GM06990 (cell line): ENCODE data around the gene CLSTN3.

Source experiments
- DNase-seq: peaks from one replicate; pipeline ENCODE4 v3.0.0-alpha.2; 2011; ENCODE audit not compliant: insufficient read length; ENCODE audit errors: extremely low read depth
- H3K27me3 ChIP-seq: replicated peaks from 2 replicates; pipeline ENCODE4 v1.6.0; 2011; ENCODE audit warnings: low read length; ENCODE audit not compliant: control insufficient read depth, insufficient read depth
- H3K36me3 ChIP-seq: 2 replicates; pipeline ENCODE4 v1.5.1; 2011; ENCODE audit warnings: low read length; ENCODE audit not compliant: control insufficient read depth, insufficient read depth
- H3K4me3 ChIP-seq: replicated peaks from 2 replicates; pipeline ENCODE4 v1.5.1; 2011; ENCODE audit warnings: low read depth, mild to moderate bottlenecking, control low read depth, low read length
- TF ChIP-seq, protein P1 (sequence below): IDR thresholded peaks from 2 replicates; pipeline ENCODE4 v1.5.1; 2011; ENCODE audit warnings: low read length, control low read depth, mild to moderate bottlenecking, inconsistent platforms; ENCODE audit not compliant: insufficient read depth, poor library complexity, severe bottlenecking

CLSTN3 gene

DNA sequence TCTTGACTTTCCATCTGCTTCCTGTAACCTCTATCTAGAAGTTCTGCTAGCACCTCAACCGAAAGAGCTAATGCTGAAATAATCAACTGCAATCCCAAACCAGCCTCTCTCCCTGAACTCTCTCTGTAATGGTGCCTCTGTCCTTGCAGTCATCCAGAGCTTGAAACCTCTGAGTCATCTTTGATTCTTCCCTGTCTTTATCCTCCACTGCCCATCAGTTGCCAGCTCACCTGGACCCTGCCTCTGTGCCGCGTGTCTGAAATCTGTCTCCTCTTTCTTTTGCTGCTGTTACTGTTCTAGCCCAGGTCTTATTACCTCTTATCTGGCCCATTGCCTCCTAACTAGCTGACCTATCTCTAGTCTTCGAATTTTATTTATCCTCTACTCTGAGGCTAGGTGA is 15.5 kb downstream of the CLSTN3 start:
- Histone ChIP-seq H3K27me3 (no peaks in the 10 kb centered on the region), H3K4me3 (no peak overlapping the region), H3K36me3 (peaks cover 21% of the 10 kb centered on the region)
- TF ChIP-seq, protein P1, sequence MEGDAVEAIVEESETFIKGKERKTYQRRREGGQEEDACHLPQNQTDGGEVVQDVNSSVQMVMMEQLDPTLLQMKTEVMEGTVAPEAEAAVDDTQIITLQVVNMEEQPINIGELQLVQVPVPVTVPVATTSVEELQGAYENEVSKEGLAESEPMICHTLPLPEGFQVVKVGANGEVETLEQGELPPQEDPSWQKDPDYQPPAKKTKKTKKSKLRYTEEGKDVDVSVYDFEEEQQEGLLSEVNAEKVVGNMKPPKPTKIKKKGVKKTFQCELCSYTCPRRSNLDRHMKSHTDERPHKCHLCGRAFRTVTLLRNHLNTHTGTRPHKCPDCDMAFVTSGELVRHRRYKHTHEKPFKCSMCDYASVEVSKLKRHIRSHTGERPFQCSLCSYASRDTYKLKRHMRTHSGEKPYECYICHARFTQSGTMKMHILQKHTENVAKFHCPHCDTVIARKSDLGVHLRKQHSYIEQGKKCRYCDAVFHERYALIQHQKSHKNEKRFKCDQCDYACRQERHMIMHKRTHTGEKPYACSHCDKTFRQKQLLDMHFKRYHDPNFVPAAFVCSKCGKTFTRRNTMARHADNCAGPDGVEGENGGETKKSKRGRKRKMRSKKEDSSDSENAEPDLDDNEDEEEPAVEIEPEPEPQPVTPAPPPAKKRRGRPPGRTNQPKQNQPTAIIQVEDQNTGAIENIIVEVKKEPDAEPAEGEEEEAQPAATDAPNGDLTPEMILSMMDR, result no peak
- no peak for DNase-seq

DNA sequence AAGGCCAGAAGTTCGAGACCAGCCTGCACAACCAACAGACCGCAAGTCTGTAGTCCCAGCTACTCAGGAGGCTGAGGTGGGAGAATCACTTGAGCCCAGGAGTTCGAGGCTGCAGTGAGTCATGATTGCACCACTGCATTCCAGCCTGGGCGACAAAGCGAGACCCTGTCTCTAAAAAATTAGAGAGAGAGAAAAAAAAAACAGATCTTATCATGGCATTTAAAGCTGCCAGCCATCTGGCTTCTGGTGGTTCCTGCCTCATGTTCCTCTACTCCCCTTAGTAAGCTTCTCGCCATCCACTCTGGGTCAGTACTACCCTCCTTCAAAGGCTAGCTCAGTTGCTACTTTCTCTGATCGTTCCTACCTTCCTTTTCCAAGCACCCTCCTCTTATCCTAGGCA is 16.1 kb downstream of the CLSTN3 start:
- TF ChIP-seq, protein P1, result no peak
- no peak for DNase-seq
- Histone ChIP-seq H3K4me3 (no peak overlapping the region), H3K27me3 (no peaks in the 10 kb centered on the region), H3K36me3 (peaks cover 22% of the 10 kb centered on the region)

DNA sequence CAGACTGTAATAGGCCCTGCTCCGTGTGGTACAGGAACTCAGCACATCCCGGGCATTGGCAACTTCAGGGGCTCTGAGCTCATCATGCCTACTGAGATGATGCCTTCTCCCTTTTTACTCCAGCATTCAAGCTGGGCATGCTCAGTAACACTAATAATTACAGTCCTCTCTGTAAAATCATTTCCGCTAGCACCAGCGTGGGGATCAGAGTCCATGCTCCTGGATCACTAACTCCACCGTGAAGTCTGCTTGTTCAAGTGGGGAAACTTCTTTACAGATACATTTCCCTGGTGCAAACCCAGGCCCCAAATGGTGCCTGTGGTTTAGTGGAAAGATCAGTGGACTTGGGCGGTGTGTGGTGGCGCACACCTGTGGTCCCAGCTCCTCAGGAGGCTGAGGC is 16.7 kb downstream of the CLSTN3 start:
- DNase-seq, result no peak
- TF ChIP-seq, protein P1, result no peak
- Histone ChIP-seq H3K4me3 (no peak overlapping the region), H3K36me3 (peaks cover 20% of the 10 kb centered on the region), H3K27me3 (no peaks in the 10 kb centered on the region)

GRCh38 chr12:7150356-7150755 is 20.2 kb downstream of the CLSTN3 start:
- no peak for DNase-seq
- TF ChIP-seq, protein P1, result no peak
- peaks cover 15% of the 10 kb centered on the region for H3K36me3 ChIP-seq
- H3K4me3 ChIP-seq, result no peak overlapping the region
- H3K27me3 ChIP-seq, result no peaks in the 10 kb centered on the region

GRCh38 chr12:7150841-7151240 is 20.7 kb downstream of the CLSTN3 start:
- Histone ChIP-seq H3K27me3 (no peaks in the 10 kb centered on the region), H3K4me3 (no peak overlapping the region), H3K36me3 (peaks cover 15% of the 10 kb centered on the region)
- TF ChIP-seq, protein P1, result no peak
- no peak for DNase-seq

DNA sequence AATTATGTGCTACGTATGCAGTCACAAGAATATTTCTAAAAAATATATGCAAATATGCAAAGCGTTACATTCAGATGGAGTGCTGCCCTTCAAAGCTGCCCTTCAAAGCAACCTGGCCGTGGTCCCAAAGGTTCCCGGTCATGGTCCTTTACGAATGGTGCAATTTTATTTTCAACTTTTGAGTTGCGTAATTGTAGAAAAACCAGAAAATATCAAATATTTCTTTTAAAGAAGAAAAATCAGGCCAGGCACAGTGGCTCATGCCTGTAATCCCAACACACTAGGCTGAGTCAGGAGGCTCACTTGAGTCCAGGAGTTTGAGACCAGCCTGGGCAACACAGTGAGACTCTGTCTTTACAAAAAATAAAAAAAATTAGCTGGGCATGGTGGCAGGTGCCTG is 21.4 kb downstream of the CLSTN3 start:
- Histone ChIP-seq H3K36me3 (peaks cover 17% of the 10 kb centered on the region), H3K4me3 (no peak overlapping the region), H3K27me3 (no peaks in the 10 kb centered on the region)
- DNase-seq, result no peak
- TF ChIP-seq, protein P1, result no peak
